Thoracic aorta (tissue), 2 donors: ENCODE data around the gene RAB5A. TPM values are rescaled to one million over a fixed set of nuclear protein-coding genes. Genes with fewer than 3 reads are reported as not detected.
"Not testable (repeated sequence)": the region's sequence is repeated elsewhere in the genome, so short reads cannot be mapped to it uniquely, and the experiment has no call there.

Source experiments
- ATAC-seq: fragments of 150-250 bp; one replicate; pipeline ENCODE4 v1.8.0; 2017; ENCODE audit warnings: low read depth; ENCODE audit not compliant: insufficient number of reproducible peaks, low FRiP score
- DNase-seq: peaks from one replicate; pipeline ENCODE4 v3.0.0-alpha.2; 2020; ENCODE audit warnings: low spot score
- H3K27ac ChIP-seq, 2 donors: fragments of 200-600 bp; sonication (generic); 1 replicate in 1 of 2; 2 replicates in 1 of 2; pipeline ENCODE4 v1.5.1; 2016; ENCODE audit warnings: mild to moderate bottlenecking in 2 of 2, moderate library complexity in 2 of 2
- H3K27me3 ChIP-seq: fragments of 200-600 bp; sonication (generic); replicated peaks from 2 replicates; pipeline ENCODE4 v1.6.0; 2016; ENCODE audit warnings: mild to moderate bottlenecking; ENCODE audit not compliant: insufficient read depth
- H3K36me3 ChIP-seq: fragments of 200-600 bp; sonication (generic); one replicate; pipeline ENCODE4 v1.5.1; 2016
- H3K4me1 ChIP-seq, 2 donors: fragments of 200-600 bp; sonication (generic); 1 replicate in 1 of 2; 2 replicates in 1 of 2; pipeline versions ENCODE4 v1.5.1 to v1.6.0; 2016; ENCODE audit warnings: low read depth in 2 of 2, mild to moderate bottlenecking in 1 of 2; ENCODE audit not compliant: control insufficient read depth in 1 of 2
- H3K4me3 ChIP-seq: fragments of 200-600 bp; sonication (generic); 2 replicates; pipeline ENCODE4 v1.5.1; 2016; ENCODE audit warnings: mild to moderate bottlenecking
- H3K9me3 ChIP-seq: fragments of 200-600 bp; sonication (generic); 2 replicates; pipeline ENCODE4 v1.5.1; 2016
- CTCF ChIP-seq: fragments of 200-600 bp; sonication (generic); IDR thresholded peaks from one replicate; pipeline ENCODE4 v1.5.1; 2019; ENCODE audit warnings: antibody characterized with exemption
- total RNA-seq, 2 donors: library from RNA; depleted of rRNA; stranded (reverse); fragments of >200 nt; gene quantifications; one replicate each; pipeline versions ENCODE4 v1.1.0 to v1.2.3, GENCODE V29; 2016

RAB5A gene
- total RNA-seq, 2 donors from 2014 or later = 86.0 to 86.8 TPM

GRCh38 chr3:20023623-20024405, 76.9 kb downstream of the RAB5A start:
- no peak for ATAC-seq
- no peaks in the 10 kb centered on the region for H3K36me3 ChIP-seq
- H3K4me3 ChIP-seq = no peak overlapping the region
- H3K4me1 ChIP-seq = peaks cover 0 to 14% of the 10 kb centered on the region in 2 donors
- no peaks in the 10 kb centered on the region for H3K9me3 ChIP-seq
- no peaks in the 10 kb centered on the region for H3K27me3 ChIP-seq
- DNase-seq = no peak
- TF ChIP-seq CTCF = no peak
- peak overlapping the region; percentile 18 to 36 for H3K27ac ChIP-seq

- no peaks in the 10 kb centered on the region for H3K9me3 ChIP-seq
- ATAC-seq (no peak), DNase-seq (no peak)
- H3K36me3 ChIP-seq = no peaks in the 10 kb centered on the region
- no peaks in the 10 kb centered on the region for H3K27me3 ChIP-seq
- no peak overlapping the region for H3K27ac ChIP-seq
- peaks cover 0 to 14% of the 10 kb centered on the region in 2 donors for H3K4me1 ChIP-seq
- no peak for TF ChIP-seq CTCF
- H3K4me3 ChIP-seq = no peak overlapping the region
These were observed 80.2 kb downstream of the RAB5A start for GRCh38 chr3:20027136-20027535.

GRCh38 chr3:20028905-20029331, 82.0 kb downstream of the RAB5A start:
- Histone ChIP-seq H3K4me3 (no peak overlapping the region), H3K4me1 (peaks cover 0 to 3% of the 10 kb centered on the region in 2 donors), H3K27ac (no peak overlapping the region), H3K36me3 (no peaks in the 10 kb centered on the region), H3K27me3 (no peaks in the 10 kb centered on the region), H3K9me3 (no peaks in the 10 kb centered on the region)
- ATAC-seq (no peak), DNase-seq (no peak)
- TF ChIP-seq CTCF = no peak

GRCh38 chr3:20031939-20032338, 85.0 kb downstream of the RAB5A start:
- not testable (repeated sequence) for H3K9me3 ChIP-seq, H3K4me3 ChIP-seq, H3K27ac ChIP-seq, H3K36me3 ChIP-seq, H3K4me1 ChIP-seq, H3K27me3 ChIP-seq, DNase-seq, ATAC-seq

Other genes starting within 250 kb of the RAB5A start
- under 1 TPM; 0.41 to 0.42 TPM for gene EFHB, start 12.9 kb upstream of the RAB5A start, total RNA-seq
- not detected for gene PP2D1, start 65.2 kb downstream of the RAB5A start, total RNA-seq
- 10 to 100 TPM; 48.0 to 72.8 TPM for gene KAT2B, start 93.3 kb downstream of the RAB5A start, total RNA-seq
- under 1 TPM in 1 of 2 donors, not detected in 1; 0.14 TPM for gene SGO1, start 239.1 kb downstream of the RAB5A start, total RNA-seq